Memory B cell (primary cell): ENCODE measurements around the gene CHCT1.

ENCODE experiments used
- ATAC-seq: fragments of 150-1000 bp; cut with Tn5 transposase; 2 replicates; pipeline ENCODE4 v1.10.0; 2021; ENCODE audit warnings: low read depth, mild to moderate bottlenecking, moderate library complexity
- DNase-seq, 2 donors: peaks; one replicate each; pipeline ENCODE4 v3.0.0; 2022; ENCODE audit warnings: low spot score in 2 of 2
- H3K27ac Mint-ChIP-seq: one replicate; pipeline ENCODE4 v1.8.0; 2022; ENCODE audit warnings: mild to moderate bottlenecking, moderate library complexity, mixed read lengths
- H3K27me3 Mint-ChIP-seq: one replicate; pipeline ENCODE4 v1.8.0; 2022; ENCODE audit warnings: mixed read lengths
- H3K36me3 Mint-ChIP-seq: one replicate; pipeline ENCODE4 v1.8.0; 2022; ENCODE audit warnings: mild to moderate bottlenecking, mixed read lengths
- H3K4me1 Mint-ChIP-seq: one replicate; pipeline ENCODE4 v1.8.0; 2022; ENCODE audit warnings: mixed read lengths
- H3K4me3 Mint-ChIP-seq: one replicate; pipeline ENCODE4 v1.8.0; 2022; ENCODE audit warnings: mild to moderate bottlenecking, moderate library complexity, mixed read lengths
- H3K9me3 Mint-ChIP-seq: one replicate; pipeline ENCODE4 v1.8.0; 2022; ENCODE audit warnings: mixed read lengths

Gene CHCT1

GRCh38 chr17:60442271-60443173 is 20.2 kb downstream of the CHCT1 start:
- Mint-ChIP-seq H3K27me3 (no peaks in the 10 kb centered on the region), H3K9me3 (no peaks in the 10 kb centered on the region), H3K27ac (no peak overlapping the region), H3K36me3 (peaks cover 3% of the 10 kb centered on the region), H3K4me3 (no peak overlapping the region), H3K4me1 (no peaks in the 10 kb centered on the region)
- DNase-seq (no peak), ATAC-seq (no peak)

DNA sequence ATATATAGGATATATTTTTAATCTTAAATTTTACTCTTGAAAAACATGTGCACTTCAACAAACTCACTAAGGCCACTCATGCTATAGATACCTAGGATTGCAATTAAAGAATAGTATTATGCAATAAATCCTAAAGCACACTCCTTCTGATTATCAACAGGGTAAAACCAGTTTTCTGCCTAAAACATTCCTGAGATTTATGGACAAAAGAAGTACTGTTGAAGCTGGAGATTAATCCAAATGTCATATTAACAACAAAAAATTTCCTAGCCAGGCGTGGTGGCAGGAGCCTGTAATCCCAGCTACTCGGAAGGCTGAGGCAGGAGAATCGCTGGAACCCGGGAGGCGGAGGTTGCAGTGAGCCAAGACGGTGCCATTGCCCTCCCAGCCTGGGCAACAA is 21.4 kb downstream of the CHCT1 start:
- peaks cover 10% of the 10 kb centered on the region for H3K36me3 Mint-ChIP-seq
- no peak for ATAC-seq
- H3K4me3 Mint-ChIP-seq: no peak overlapping the region
- H3K27ac Mint-ChIP-seq: no peak overlapping the region
- no peaks in the 10 kb centered on the region for H3K9me3 Mint-ChIP-seq
- H3K4me1 Mint-ChIP-seq: no peaks in the 10 kb centered on the region
- no peaks in the 10 kb centered on the region for H3K27me3 Mint-ChIP-seq
- DNase-seq: no peak

- peaks cover 13% of the 10 kb centered on the region for H3K36me3 Mint-ChIP-seq
- no peak for ATAC-seq
- H3K9me3 Mint-ChIP-seq: no peaks in the 10 kb centered on the region
- no peaks in the 10 kb centered on the region for H3K4me1 Mint-ChIP-seq
- no peak overlapping the region for H3K27ac Mint-ChIP-seq
- no peaks in the 10 kb centered on the region for H3K27me3 Mint-ChIP-seq
- H3K4me3 Mint-ChIP-seq: no peak overlapping the region
- no peak for DNase-seq
Observed at GRCh38 chr17:60445144-60445543, 22.9 kb downstream of the CHCT1 start.

- H3K4me1 Mint-ChIP-seq: no peaks in the 10 kb centered on the region
- H3K27ac Mint-ChIP-seq: no peak overlapping the region
- ATAC-seq (no peak), DNase-seq (no peak)
- H3K4me3 Mint-ChIP-seq: no peak overlapping the region
- H3K9me3 Mint-ChIP-seq: no peaks in the 10 kb centered on the region
- H3K27me3 Mint-ChIP-seq: no peaks in the 10 kb centered on the region
- peaks cover 21% of the 10 kb centered on the region for H3K36me3 Mint-ChIP-seq
Observed at GRCh38 chr17:60447375-60447774, 25.1 kb downstream of the CHCT1 start.

GRCh38 chr17:60451071-60451470 is 28.8 kb downstream of the CHCT1 start:
- Mint-ChIP-seq H3K4me3 (no peak overlapping the region), H3K27me3 (no peaks in the 10 kb centered on the region), H3K9me3 (no peaks in the 10 kb centered on the region), H3K4me1 (no peaks in the 10 kb centered on the region), H3K36me3 (peaks cover 25% of the 10 kb centered on the region), H3K27ac (no peak overlapping the region)
- no peak for DNase-seq
- ATAC-seq: no peak

DNA sequence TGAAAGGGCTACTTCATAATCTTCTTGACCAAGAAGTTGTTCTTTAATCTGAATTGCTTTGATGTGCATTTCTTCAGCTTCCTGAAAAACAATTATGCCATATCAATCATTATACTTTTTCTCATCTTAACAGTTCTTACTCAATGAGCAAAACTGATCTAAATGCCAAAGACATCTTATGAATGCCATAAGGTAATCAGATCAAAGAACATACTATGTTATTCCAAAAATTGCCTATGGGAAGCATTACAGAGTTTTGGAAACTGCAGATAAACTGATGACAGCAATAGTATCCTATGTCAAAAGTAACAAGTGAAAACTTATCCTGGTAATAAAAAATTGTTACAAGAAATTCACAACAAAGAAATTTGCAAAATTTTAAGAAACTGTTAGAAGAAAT is 29.7 kb downstream of the CHCT1 start:
- ATAC-seq: no peak
- no peaks in the 10 kb centered on the region for H3K4me1 Mint-ChIP-seq
- DNase-seq: no peak
- no peak overlapping the region for H3K4me3 Mint-ChIP-seq
- no peaks in the 10 kb centered on the region for H3K9me3 Mint-ChIP-seq
- no peaks in the 10 kb centered on the region for H3K27me3 Mint-ChIP-seq
- peaks cover 30% of the 10 kb centered on the region for H3K36me3 Mint-ChIP-seq
- no peak overlapping the region for H3K27ac Mint-ChIP-seq

DNA sequence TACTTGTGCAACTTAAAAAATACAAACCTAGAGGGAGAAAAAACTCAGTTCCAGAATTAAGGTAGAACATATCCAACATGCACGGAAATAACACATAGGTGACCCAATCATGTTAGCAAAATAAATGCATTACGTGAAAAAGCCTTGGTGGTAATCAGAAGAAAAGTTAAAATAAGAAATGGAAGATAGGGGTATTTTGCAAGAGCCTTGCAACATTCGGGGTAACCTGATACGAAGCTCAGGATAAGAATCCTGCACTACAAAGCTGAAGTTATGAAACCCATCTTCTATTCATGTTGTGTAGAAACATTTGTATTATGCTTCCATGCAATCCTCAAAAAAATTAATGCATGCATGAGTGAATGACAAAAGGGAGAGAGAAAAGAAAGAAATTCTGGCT is 33.1 kb downstream of the CHCT1 start:
- H3K9me3 Mint-ChIP-seq: no peaks in the 10 kb centered on the region
- H3K4me3 Mint-ChIP-seq: no peak overlapping the region
- ATAC-seq: no peak
- DNase-seq: no peak
- no peaks in the 10 kb centered on the region for H3K4me1 Mint-ChIP-seq
- peaks cover 33% of the 10 kb centered on the region for H3K36me3 Mint-ChIP-seq
- H3K27me3 Mint-ChIP-seq: no peaks in the 10 kb centered on the region
- no peak overlapping the region for H3K27ac Mint-ChIP-seq

DNA sequence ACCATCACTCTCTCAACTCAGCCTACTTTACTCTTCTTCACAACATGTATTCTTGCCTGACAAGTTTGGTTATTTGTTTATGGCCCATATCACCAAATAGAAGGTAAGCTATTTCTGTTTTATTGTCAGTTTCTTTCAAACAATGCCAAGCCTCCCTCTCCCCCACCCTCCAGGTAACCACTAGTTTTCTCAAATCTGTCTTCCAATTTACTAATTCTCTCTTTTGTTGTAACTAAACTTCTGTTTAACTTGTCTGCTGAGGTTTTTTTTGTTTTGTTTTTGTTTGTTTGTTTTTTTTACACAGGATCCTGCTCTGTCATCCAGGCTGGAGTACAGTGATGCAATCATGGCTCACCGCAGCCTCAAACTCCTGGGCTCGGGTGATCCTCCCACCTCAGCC is 34.9 kb downstream of the CHCT1 start:
- H3K36me3 Mint-ChIP-seq: peaks cover 25% of the 10 kb centered on the region
- no peak overlapping the region for H3K4me3 Mint-ChIP-seq
- H3K27ac Mint-ChIP-seq: no peak overlapping the region
- no peaks in the 10 kb centered on the region for H3K27me3 Mint-ChIP-seq
- DNase-seq: no peak
- ATAC-seq: no peak
- no peaks in the 10 kb centered on the region for H3K4me1 Mint-ChIP-seq
- H3K9me3 Mint-ChIP-seq: no peaks in the 10 kb centered on the region

GRCh38 chr17:60461584-60461983 is 39.3 kb downstream of the CHCT1 start:
- Mint-ChIP-seq H3K27me3 (no peaks in the 10 kb centered on the region), H3K9me3 (no peaks in the 10 kb centered on the region), H3K4me1 (no peaks in the 10 kb centered on the region), H3K36me3 (peaks cover 34% of the 10 kb centered on the region), H3K27ac (no peak overlapping the region), H3K4me3 (no peak overlapping the region)
- DNase-seq (no peak), ATAC-seq (no peak)

DNA sequence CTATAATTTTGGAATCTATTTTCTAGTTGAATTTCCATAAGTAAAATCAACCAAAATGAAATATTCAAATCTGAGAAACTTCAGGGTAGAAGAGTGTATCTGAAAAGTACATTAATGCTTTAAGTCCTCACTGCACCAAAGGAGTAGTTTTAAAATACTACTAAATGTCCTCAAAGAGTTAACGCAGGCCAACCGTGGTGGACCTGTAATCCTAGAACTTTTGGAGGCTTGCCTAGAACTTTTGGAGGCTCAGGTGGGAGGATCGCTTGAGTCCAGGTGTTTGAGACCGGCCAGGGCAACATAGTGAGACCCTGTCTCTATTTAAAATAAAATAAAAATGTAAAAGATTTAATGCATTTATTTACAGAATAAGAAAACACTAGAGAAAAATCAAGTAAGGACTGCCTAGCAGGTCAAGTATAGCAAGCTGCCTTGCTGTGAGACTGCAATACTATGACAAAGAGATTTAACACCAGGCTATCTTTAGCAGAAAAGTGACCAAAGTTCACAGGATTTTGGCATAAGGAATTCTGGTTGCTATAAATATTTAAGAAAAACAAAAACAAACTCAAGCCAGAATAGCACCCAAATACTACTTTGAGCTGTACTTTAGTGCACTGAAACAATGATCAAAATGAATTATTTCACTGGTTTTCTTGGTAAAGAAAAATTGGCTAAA is 41.0 kb downstream of the CHCT1 start:
- Mint-ChIP-seq H3K27me3 (no peaks in the 10 kb centered on the region), H3K4me1 (no peaks in the 10 kb centered on the region), H3K4me3 (no peak overlapping the region), H3K36me3 (peaks cover 28% of the 10 kb centered on the region), H3K9me3 (no peaks in the 10 kb centered on the region), H3K27ac (no peak overlapping the region)
- ATAC-seq: no peak
- DNase-seq: no peak

- H3K4me1 Mint-ChIP-seq: no peaks in the 10 kb centered on the region
- no peak for DNase-seq
- ATAC-seq: no peak
- H3K27me3 Mint-ChIP-seq: no peaks in the 10 kb centered on the region
- H3K4me3 Mint-ChIP-seq: no peak overlapping the region
- no peaks in the 10 kb centered on the region for H3K9me3 Mint-ChIP-seq
- peaks cover 21% of the 10 kb centered on the region for H3K36me3 Mint-ChIP-seq
- H3K27ac Mint-ChIP-seq: peak overlapping the region; percentile 43
Observed at GRCh38 chr17:60464343-60464742, 42.1 kb downstream of the CHCT1 start.

GRCh38 chr17:60468371-60468770 is 46.1 kb downstream of the CHCT1 start:
- no peak for DNase-seq
- no peak for ATAC-seq
- no peaks in the 10 kb centered on the region for H3K27me3 Mint-ChIP-seq
- peaks cover 36% of the 10 kb centered on the region for H3K36me3 Mint-ChIP-seq
- no peak overlapping the region for H3K4me3 Mint-ChIP-seq
- H3K9me3 Mint-ChIP-seq: peaks cover 2% of the 10 kb centered on the region
- peaks cover 2% of the 10 kb centered on the region for H3K4me1 Mint-ChIP-seq
- H3K27ac Mint-ChIP-seq: no peak overlapping the region

GRCh38 chr17:60471451-60471850 is 49.2 kb downstream of the CHCT1 start:
- Mint-ChIP-seq H3K9me3 (peaks cover 2% of the 10 kb centered on the region), H3K36me3 (peaks cover 26% of the 10 kb centered on the region), H3K4me3 (no peak overlapping the region), H3K27ac (no peak overlapping the region), H3K4me1 (peaks cover 2% of the 10 kb centered on the region), H3K27me3 (no peaks in the 10 kb centered on the region)
- no peak for DNase-seq
- ATAC-seq: no peak

DNA sequence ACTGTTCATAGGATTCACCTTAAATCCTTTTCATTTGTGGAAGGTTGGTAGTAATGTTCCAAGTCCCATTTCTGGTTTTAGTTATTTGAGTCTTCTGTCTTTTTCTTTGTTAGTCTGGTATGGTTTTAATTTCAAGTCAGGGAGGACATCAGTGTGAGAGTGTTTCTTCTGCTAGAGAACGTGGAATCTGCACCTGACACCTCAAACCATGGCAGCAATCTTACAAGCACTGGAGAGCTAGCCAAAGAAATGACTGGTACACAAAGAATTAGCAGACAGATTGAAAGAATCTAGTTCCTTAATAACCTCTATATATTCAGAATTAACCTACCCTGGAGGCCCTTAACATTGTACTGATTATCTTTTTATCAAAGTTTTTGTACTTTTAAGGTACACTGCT is 50.2 kb downstream of the CHCT1 start:
- ATAC-seq (no peak), DNase-seq (no peak)
- H3K27ac Mint-ChIP-seq: no peak overlapping the region
- peaks cover 28% of the 10 kb centered on the region for H3K36me3 Mint-ChIP-seq
- no peak overlapping the region for H3K4me3 Mint-ChIP-seq
- H3K27me3 Mint-ChIP-seq: no peaks in the 10 kb centered on the region
- peaks cover 2% of the 10 kb centered on the region for H3K9me3 Mint-ChIP-seq
- peaks cover 2% of the 10 kb centered on the region for H3K4me1 Mint-ChIP-seq
